OCI-LY3 (cell line): ENCODE results near the gene GLIS1.

Experiments used
- EZH2phosphoT487 ChIP-seq: fragments of 200-600 bp; shearing (Covaris generic); IDR thresholded peaks from 2 replicates; pipeline ENCODE4 v1.6.1; 2018; ENCODE audit warnings: antibody characterized with exemption, mixed run types, low read depth
- TF ChIP-seq, protein P1 (sequence below): fragments of 200-600, 300-600 bp; sonication (generic); IDR thresholded peaks from 2 replicates; pipeline ENCODE4 v1.5.1; 2014; ENCODE audit warnings: antibody characterized with exemption, low read length, low read depth

DNA sequence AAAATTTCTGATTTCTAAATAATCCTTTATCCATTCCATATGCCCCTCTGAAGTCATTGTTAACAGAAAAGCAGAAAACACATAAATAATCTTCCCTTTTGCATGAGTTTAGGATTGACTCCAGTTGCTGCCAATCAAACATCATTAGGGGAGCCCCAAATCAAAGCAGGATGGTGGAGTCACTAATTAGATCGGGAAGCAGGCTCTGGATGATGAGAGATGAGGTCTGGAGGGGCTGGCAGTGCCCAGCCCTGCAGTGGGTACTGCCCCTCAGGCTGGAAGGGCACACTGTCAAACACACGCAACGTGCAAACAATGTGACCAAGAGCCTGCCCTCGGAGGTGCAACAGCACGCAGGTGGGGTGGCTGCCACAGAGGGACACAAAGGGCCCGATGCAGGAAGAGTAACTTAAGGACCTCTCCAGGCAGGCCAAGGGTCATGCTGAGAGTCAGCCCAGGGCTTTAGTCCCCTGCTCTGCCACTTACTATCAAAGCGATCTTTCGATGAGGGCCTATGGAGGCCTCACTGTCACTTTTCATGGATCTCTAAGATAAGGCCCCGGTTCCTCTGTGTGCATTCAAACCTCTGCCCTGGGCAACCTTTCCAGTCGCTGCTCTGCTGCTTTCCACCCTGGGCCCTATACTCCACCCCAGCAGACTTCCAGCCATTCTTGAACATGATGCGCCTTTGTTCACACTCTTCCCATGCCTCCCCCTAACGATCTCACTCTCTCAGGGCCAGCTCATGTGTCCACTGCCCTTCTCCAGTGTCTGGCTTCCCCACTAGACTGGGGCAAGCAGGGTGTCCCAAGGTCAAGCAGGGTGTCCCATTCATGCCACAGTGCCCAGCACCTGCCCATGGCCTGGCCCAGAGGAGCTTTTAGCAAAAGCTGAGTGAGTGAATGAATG, 180.9 kb downstream of the GLIS1 start:
- TF ChIP-seq, protein P1, sequence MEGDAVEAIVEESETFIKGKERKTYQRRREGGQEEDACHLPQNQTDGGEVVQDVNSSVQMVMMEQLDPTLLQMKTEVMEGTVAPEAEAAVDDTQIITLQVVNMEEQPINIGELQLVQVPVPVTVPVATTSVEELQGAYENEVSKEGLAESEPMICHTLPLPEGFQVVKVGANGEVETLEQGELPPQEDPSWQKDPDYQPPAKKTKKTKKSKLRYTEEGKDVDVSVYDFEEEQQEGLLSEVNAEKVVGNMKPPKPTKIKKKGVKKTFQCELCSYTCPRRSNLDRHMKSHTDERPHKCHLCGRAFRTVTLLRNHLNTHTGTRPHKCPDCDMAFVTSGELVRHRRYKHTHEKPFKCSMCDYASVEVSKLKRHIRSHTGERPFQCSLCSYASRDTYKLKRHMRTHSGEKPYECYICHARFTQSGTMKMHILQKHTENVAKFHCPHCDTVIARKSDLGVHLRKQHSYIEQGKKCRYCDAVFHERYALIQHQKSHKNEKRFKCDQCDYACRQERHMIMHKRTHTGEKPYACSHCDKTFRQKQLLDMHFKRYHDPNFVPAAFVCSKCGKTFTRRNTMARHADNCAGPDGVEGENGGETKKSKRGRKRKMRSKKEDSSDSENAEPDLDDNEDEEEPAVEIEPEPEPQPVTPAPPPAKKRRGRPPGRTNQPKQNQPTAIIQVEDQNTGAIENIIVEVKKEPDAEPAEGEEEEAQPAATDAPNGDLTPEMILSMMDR, result no peak
- no peak for TF ChIP-seq EZH2phosphoT487
